HCT116 (cell line): ENCODE data around the gene TELO2. TPM values are rescaled to one million over a fixed set of nuclear protein-coding genes. Genes with fewer than 3 reads are reported as not detected.

Source experiments
- ATAC-seq: fragments of 200-7000 bp; cut with Tn5 transposase; 2 replicates; pipeline ENCODE4 v1.9.1; 2020; ENCODE audit warnings: mild to moderate bottlenecking, moderate library complexity
- BruUV-seq: library from RNA; stranded (reverse); fragments of 400-500 nt; replicated peaks from 2 replicates; lab custom pipeline; 2021; lab: Mats Ljungman, UMichigan
- CTCF ChIA-PET: fragments of 300-600 bp; sonication (Branson Sonifier 250); formaldehyde crosslinking; loops from one replicate; lab custom pipeline; 2021; ENCODE audit warnings: antibody characterized with exemption; lab: Charles Lee
- POLR2A ChIA-PET: fragments of 300-600, 350-600 bp; sonication (Branson Sonifier 250); formaldehyde crosslinking; loops from one replicate; lab custom pipeline; 2021; ENCODE audit warnings: antibody characterized with exemption; lab: Charles Lee
- RAD21 ChIA-PET, 2 experiments: fragments of 300-600 bp; sonication (Branson Sonifier 250); formaldehyde crosslinking; loops; one replicate each; lab custom pipeline; 2023; ENCODE audit warnings: low total read pairs in 2 of 2; ENCODE audit not compliant: uncharacterized antibody in 2 of 2, unreplicated experiment in 2 of 2, low non-redundant PET in 1 of 2; lab: Charles Lee
- DNase-seq: peaks from one replicate; pipeline ENCODE4 v3.0.0-alpha.2; 2010; ENCODE audit warnings: low read depth, low spot score
- H2AFZ ChIP-seq: fragments of 200-600 bp; shearing (Covaris generic), sonication (generic); 2 replicates; pipeline ENCODE4 v1.6.1; 2017; ENCODE audit warnings: low read depth, mixed run types, mixed read lengths, antibody characterized with exemption, low read length; ENCODE audit not compliant: poor library complexity, severe bottlenecking
- H3K27ac ChIP-seq: 2 replicates; pipeline ENCODE4 v1.5.1; 2012; ENCODE audit warnings: low read depth, low read length
- H3K27me3 ChIP-seq: fragments of 200-600 bp; sonication (generic); 2 replicates; pipeline ENCODE4 v1.6.1; 2016; ENCODE audit warnings: mixed run types, low read length, mixed read lengths; ENCODE audit not compliant: insufficient read depth
- H3K36me3 ChIP-seq, 2 experiments: fragments of 200-500 bp in 1 of 2; fragments of 200-600 bp in 1 of 2; sonication (Bioruptor generic) in 1 of 2; sonication (generic) in 1 of 2; 2 replicates each; pipeline versions ENCODE4 v1.5.1 to v1.6.1; 2014 to 2016; ENCODE audit warnings: low read length in 2 of 2, inconsistent platforms in 1 of 2, mixed read lengths in 1 of 2, mixed run types in 1 of 2; ENCODE audit not compliant: insufficient read depth in 2 of 2, control insufficient read depth in 1 of 2
- H3K4me1 ChIP-seq, 2 experiments: fragments of 200-600 bp in 1 of 2; sonication (generic) in 1 of 2; 2 replicates each; pipeline versions ENCODE4 v1.5.1 to v1.6.1; 2012 to 2017; ENCODE audit warnings: low read length in 2 of 2, inconsistent platforms in 1 of 2, mild to moderate bottlenecking in 1 of 2, mixed read lengths in 1 of 2, mixed run types in 1 of 2, moderate library complexity in 1 of 2; ENCODE audit not compliant: insufficient read depth in 2 of 2, control insufficient read depth in 1 of 2
- H3K4me2 ChIP-seq: fragments of 200-600 bp; sonication (generic); 2 replicates; pipeline ENCODE4 v1.6.1; 2017; ENCODE audit warnings: mixed run types, low read length, mixed read lengths
- H3K4me3 ChIP-seq, 2 experiments: fragments of 200-600 bp in 1 of 2; sonication (generic) in 1 of 2; replicated peaks in 1 of 2; 2 replicates each; pipeline ENCODE4 v1.5.1; 2011 to 2016; ENCODE audit warnings: low read length in 2 of 2, control low read depth in 1 of 2, low read depth in 1 of 2, mild to moderate bottlenecking in 1 of 2, mixed read lengths in 1 of 2, mixed run types in 1 of 2
- H3K79me2 ChIP-seq: fragments of 200-600 bp; sonication (generic); 2 replicates; pipeline ENCODE4 v1.6.1; 2017; ENCODE audit warnings: mild to moderate bottlenecking, mixed run types, low read length, moderate library complexity, mixed read lengths; ENCODE audit not compliant: insufficient read depth
- H3K9ac ChIP-seq: fragments of 200-600 bp; sonication (generic); 2 replicates; pipeline ENCODE4 v1.6.1; 2016; ENCODE audit warnings: low read length, mixed read lengths
- H3K9me2 ChIP-seq: fragments of 200-600 bp; sonication (generic), shearing (Covaris generic); 2 replicates; pipeline ENCODE4 v1.6.1; 2017; ENCODE audit warnings: mixed run types, mild to moderate bottlenecking, moderate library complexity; ENCODE audit not compliant: insufficient read depth
- H3K9me3 ChIP-seq, 2 experiments: fragments of 200-500 bp in 1 of 2; fragments of 200-600 bp in 1 of 2; sonication (Bioruptor generic) in 1 of 2; sonication (generic) in 1 of 2; 2 replicates each; pipeline ENCODE4 v1.6.1; 2014 to 2017; ENCODE audit warnings: low read length in 2 of 2, mixed read lengths in 2 of 2, inconsistent platforms in 1 of 2, low read depth in 1 of 2, mild to moderate bottlenecking in 1 of 2, mixed run types in 1 of 2, moderate library complexity in 1 of 2; ENCODE audit not compliant: control insufficient read depth in 1 of 2, insufficient read depth in 1 of 2
- H4K20me1 ChIP-seq: fragments of 200-600 bp; sonication (generic), shearing (Covaris generic); 2 replicates; pipeline ENCODE4 v1.6.1; 2017; ENCODE audit warnings: mixed run types, mild to moderate bottlenecking, moderate library complexity; ENCODE audit not compliant: insufficient read depth
- ATF3 ChIP-seq: IDR thresholded peaks from 2 replicates; pipeline ENCODE4 v1.6.1; 2012
- CEBPB ChIP-seq: IDR thresholded peaks from 2 replicates; pipeline ENCODE4 v1.6.1; 2012; ENCODE audit warnings: low read depth
- EGR1 ChIP-seq: IDR thresholded peaks from 2 replicates; pipeline ENCODE4 v1.6.1; 2012; ENCODE audit warnings: low read depth
- ELF1 ChIP-seq: IDR thresholded peaks from 2 replicates; pipeline ENCODE4 v1.6.1; 2012; ENCODE audit warnings: low read depth, borderline replicate concordance
- EZH2 ChIP-seq: fragments of 200-600 bp; sonication (generic); IDR thresholded peaks from 2 replicates; pipeline ENCODE4 v1.6.1; 2017; ENCODE audit warnings: antibody characterized with exemption, mixed run types
- EZH2phosphoT487 ChIP-seq: fragments of 200-600 bp; IDR thresholded peaks from 2 replicates; pipeline ENCODE4 v1.6.1; 2018; ENCODE audit warnings: antibody characterized with exemption, borderline replicate concordance
- FOSL1 ChIP-seq: IDR thresholded peaks from 2 replicates; pipeline ENCODE4 v1.6.1; 2012; ENCODE audit warnings: low read depth
- JUND ChIP-seq: IDR thresholded peaks from 2 replicates; pipeline ENCODE4 v1.6.1; 2012
- MAX ChIP-seq: IDR thresholded peaks from 2 replicates; pipeline ENCODE4 v1.6.1; 2012
- POLR2AphosphoS5 ChIP-seq: IDR thresholded peaks from 2 replicates; pipeline ENCODE4 v1.6.1; 2011; ENCODE audit warnings: mild to moderate bottlenecking, low read depth, low read length, moderate library complexity
- RAD21 ChIP-seq: IDR thresholded peaks from 2 replicates; pipeline ENCODE4 v1.6.1; 2012; ENCODE audit warnings: low read depth, mild to moderate bottlenecking
- REST ChIP-seq: IDR thresholded peaks from 2 replicates; pipeline ENCODE4 v1.6.1; 2012; ENCODE audit warnings: low read depth
- SIN3A ChIP-seq: IDR thresholded peaks from 2 replicates; pipeline ENCODE4 v1.6.1; 2012; ENCODE audit warnings: low read depth
- SP1 ChIP-seq: IDR thresholded peaks from 2 replicates; pipeline ENCODE4 v1.6.1; 2012; ENCODE audit warnings: low read depth
- SRF ChIP-seq: IDR thresholded peaks from 2 replicates; pipeline ENCODE4 v1.6.1; 2012; ENCODE audit warnings: low read depth
- YY1 ChIP-seq: IDR thresholded peaks from 2 replicates; pipeline ENCODE4 v1.6.1; 2011; ENCODE audit warnings: low read length, low read depth, moderate library complexity, mild to moderate bottlenecking; ENCODE audit not compliant: insufficient replicate concordance; ENCODE audit errors: extremely low read depth
- ZBTB33 ChIP-seq: IDR thresholded peaks from 2 replicates; pipeline ENCODE4 v1.6.1; 2011; ENCODE audit warnings: mild to moderate bottlenecking, low read length, moderate library complexity; ENCODE audit not compliant: insufficient replicate concordance; ENCODE audit errors: extremely low read depth
- ZFX ChIP-seq: fragments of 450-650 bp; IDR thresholded peaks from 2 replicates; pipeline ENCODE4 v1.6.1; 2017
- ZNF274 ChIP-seq: fragments of 200-500 bp; sonication (Bioruptor generic); IDR thresholded peaks from 2 replicates; pipeline ENCODE4 v1.6.1; 2014; ENCODE audit warnings: mild to moderate bottlenecking, low read depth, low read length, inconsistent platforms
- intact Hi-C: fragments of 100-400 bp; cut with micrococcal nuclease; formaldehyde crosslinking; loops from 2 replicates; pipeline ENCODE4 v1.10.0; 2022
- total RNA-seq: library from RNA; stranded (reverse); gene quantifications from one replicate; pipeline ENCODE4 v1.2.1, GENCODE V29; 2021; ENCODE audit not compliant: unreplicated experiment
- TF ChIP-seq, protein P1 (sequence below), 3 experiments: fragments of 200-600 bp in 1 of 3; sonication (generic) in 1 of 3; IDR thresholded peaks in 2 of 3; conservative IDR thresholded peaks in 1 of 3; 2 replicates each; pipeline ENCODE4 v1.5.1; 2012 to 2017; ENCODE audit warnings: low read depth in 2 of 3, low read length in 2 of 3, antibody characterized with exemption in 1 of 3, borderline replicate concordance in 1 of 3, control low read depth in 1 of 3, mild to moderate bottlenecking in 1 of 3, mixed read lengths in 1 of 3, mixed run types in 1 of 3, moderate library complexity in 1 of 3; ENCODE audit not compliant: insufficient read depth in 1 of 3

TELO2 gene
- total RNA-seq, 1 experiment from 2014 or later, result 74.3 TPM

GRCh38 chr16:1468426-1468810 lies 24.7 kb upstream of the TELO2 start:
- ATAC-seq, result no peak
- DNase-seq, result no peak
- H3K9me3 ChIP-seq, result no peaks in the 10 kb centered on the region
- H3K4me3 ChIP-seq, result no peak overlapping the region
- peaks cover 16 to 24% of the 10 kb centered on the region in 2 experiments; a peak in 3 of 4 replicates for H3K4me1 ChIP-seq
- intact Hi-C loops, result no loop called here
- CTCF ChIA-PET, result no interaction called here
- RAD21 ChIA-PET, result no interaction called here
- H3K9me2 ChIP-seq, result no peaks in the 10 kb centered on the region
- no peak for TF ChIP-seq YY1
- TF ChIP-seq, protein P1, sequence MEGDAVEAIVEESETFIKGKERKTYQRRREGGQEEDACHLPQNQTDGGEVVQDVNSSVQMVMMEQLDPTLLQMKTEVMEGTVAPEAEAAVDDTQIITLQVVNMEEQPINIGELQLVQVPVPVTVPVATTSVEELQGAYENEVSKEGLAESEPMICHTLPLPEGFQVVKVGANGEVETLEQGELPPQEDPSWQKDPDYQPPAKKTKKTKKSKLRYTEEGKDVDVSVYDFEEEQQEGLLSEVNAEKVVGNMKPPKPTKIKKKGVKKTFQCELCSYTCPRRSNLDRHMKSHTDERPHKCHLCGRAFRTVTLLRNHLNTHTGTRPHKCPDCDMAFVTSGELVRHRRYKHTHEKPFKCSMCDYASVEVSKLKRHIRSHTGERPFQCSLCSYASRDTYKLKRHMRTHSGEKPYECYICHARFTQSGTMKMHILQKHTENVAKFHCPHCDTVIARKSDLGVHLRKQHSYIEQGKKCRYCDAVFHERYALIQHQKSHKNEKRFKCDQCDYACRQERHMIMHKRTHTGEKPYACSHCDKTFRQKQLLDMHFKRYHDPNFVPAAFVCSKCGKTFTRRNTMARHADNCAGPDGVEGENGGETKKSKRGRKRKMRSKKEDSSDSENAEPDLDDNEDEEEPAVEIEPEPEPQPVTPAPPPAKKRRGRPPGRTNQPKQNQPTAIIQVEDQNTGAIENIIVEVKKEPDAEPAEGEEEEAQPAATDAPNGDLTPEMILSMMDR (IDR thresholded peaks at IDR 0.05 in 2 of 3, conservative IDR thresholded peaks at IDR 0.05 in 1 of 3; ENCODE audit: borderline replicate concordance in 1 of 3, insufficient read depth in 1 of 3, low read depth in 2 of 3, low read length in 2 of 3), result no peak
- TF ChIP-seq ZBTB33, result no peak
- no peak for TF ChIP-seq ZNF274
- TF ChIP-seq CEBPB, result no peak
- no peak for TF ChIP-seq FOSL1
- no peak for TF ChIP-seq SP1
- TF ChIP-seq JUND, result no peak
- no peak for TF ChIP-seq SRF
- TF ChIP-seq ZFX, result no peak
- TF ChIP-seq POLR2AphosphoS5, result no peak
- TF ChIP-seq EZH2, result no peak
- TF ChIP-seq SIN3A, result no peak
- no peak for TF ChIP-seq ATF3
- no peak for TF ChIP-seq ELF1
- no peak for TF ChIP-seq EGR1
- TF ChIP-seq RAD21, result no peak
- TF ChIP-seq MAX, result no peak
- no peak for TF ChIP-seq EZH2phosphoT487
- TF ChIP-seq REST, result no peak
- POLR2A ChIA-PET, result no interaction called here
- no TSS peak for BruUV-seq
- no peaks in the 10 kb centered on the region for H3K36me3 ChIP-seq
- H3K9ac ChIP-seq, result no peak overlapping the region
- peaks cover 46% of the 10 kb centered on the region for H3K79me2 ChIP-seq
- H3K27me3 ChIP-seq, result no peaks in the 10 kb centered on the region
- H3K4me2 ChIP-seq, result no peak overlapping the region
- H4K20me1 ChIP-seq, result no peaks in the 10 kb centered on the region
- no peak overlapping the region for H2AFZ ChIP-seq
- no peak overlapping the region for H3K27ac ChIP-seq
